ENCODE measurements around the gene LYPD6B. TPM values are rescaled to one million over a fixed set of nuclear protein-coding genes. Genes with fewer than 3 reads are reported as not detected.

Gene LYPD6B
- total and polyA plus RNA-seq, 9 donors: 0.10 to 3.2 (median 0.23) TPM; not detected in 2

GRCh38 chr2:149155988-149156387, 117.5 kb downstream of the LYPD6B start:
- Histone ChIP-seq H3K27ac (ENCODE audit: low read length) (no peak overlapping the region), H3K27me3 (ENCODE audit: control insufficient read depth, insufficient read depth, low read length) (no peaks in the 10 kb centered on the region), H3K4me1 (ENCODE audit: control insufficient read depth, insufficient read depth, low read length) (no peaks in the 10 kb centered on the region), H3K4me3 (ENCODE audit: low read length) (no peak overlapping the region), H3K36me3 (ENCODE audit: control insufficient read depth, insufficient read depth, low read length) (no peaks in the 10 kb centered on the region), H3K9me3 (replicated peaks; ENCODE audit: control insufficient read depth, low read depth, low read length) (no peaks in the 10 kb centered on the region)
- DNase-seq: no peak
- WGBS (ENCODE audit: insufficient coverage): 29% methylated on average over 1 of the region's 2 CpGs

- Histone ChIP-seq H3K27me3 (ENCODE audit: control insufficient read depth, insufficient read depth, low read length) (no peaks in the 10 kb centered on the region), H3K27ac (ENCODE audit: low read length) (no peak overlapping the region), H3K36me3 (ENCODE audit: control insufficient read depth, insufficient read depth, low read length) (no peaks in the 10 kb centered on the region), H3K4me3 (ENCODE audit: low read length) (no peak overlapping the region), H3K9me3 (replicated peaks; ENCODE audit: control insufficient read depth, low read depth, low read length) (no peaks in the 10 kb centered on the region), H3K4me1 (ENCODE audit: control insufficient read depth, insufficient read depth, low read length) (no peaks in the 10 kb centered on the region)
- DNase-seq: no peak
- 65% methylated on average over 4 of the region's 8 CpGs for WGBS (ENCODE audit: insufficient coverage)
These were observed 118.7 kb downstream of the LYPD6B start for GRCh38 chr2:149156971-149157740.

GRCh38 chr2:149158957-149159356, 120.5 kb downstream of the LYPD6B start:
- Histone ChIP-seq H3K27me3 (ENCODE audit: control insufficient read depth, insufficient read depth, low read length) (no peaks in the 10 kb centered on the region), H3K27ac (ENCODE audit: low read length) (no peak overlapping the region), H3K36me3 (ENCODE audit: control insufficient read depth, insufficient read depth, low read length) (no peaks in the 10 kb centered on the region), H3K9me3 (replicated peaks; ENCODE audit: control insufficient read depth, low read depth, low read length) (no peaks in the 10 kb centered on the region), H3K4me1 (ENCODE audit: control insufficient read depth, insufficient read depth, low read length) (no peaks in the 10 kb centered on the region), H3K4me3 (ENCODE audit: low read length) (no peak overlapping the region)
- WGBS (ENCODE audit: insufficient coverage): no CpG with 5 or more reads among the region's 1 CpG
- no peak for DNase-seq

GRCh38 chr2:149160195-149160594, 121.7 kb downstream of the LYPD6B start:
- H3K27me3 ChIP-seq (ENCODE audit: control insufficient read depth, insufficient read depth, low read length): no peaks in the 10 kb centered on the region
- H3K4me1 ChIP-seq (ENCODE audit: control insufficient read depth, insufficient read depth, low read length): no peaks in the 10 kb centered on the region
- H3K36me3 ChIP-seq (ENCODE audit: control insufficient read depth, insufficient read depth, low read length): no peaks in the 10 kb centered on the region
- 100% methylated on average over 1 of the region's 2 CpGs for WGBS (ENCODE audit: insufficient coverage)
- no peak overlapping the region for H3K4me3 ChIP-seq (ENCODE audit: low read length)
- no peak overlapping the region for H3K27ac ChIP-seq (ENCODE audit: low read length)
- H3K9me3 ChIP-seq (replicated peaks; ENCODE audit: control insufficient read depth, low read depth, low read length): no peaks in the 10 kb centered on the region
- no peak for DNase-seq

- Histone ChIP-seq H3K4me3 (ENCODE audit: low read length) (no peak overlapping the region), H3K36me3 (ENCODE audit: control insufficient read depth, insufficient read depth, low read length) (no peaks in the 10 kb centered on the region), H3K27me3 (ENCODE audit: control insufficient read depth, insufficient read depth, low read length) (no peaks in the 10 kb centered on the region), H3K27ac (ENCODE audit: low read length) (no peak overlapping the region), H3K9me3 (replicated peaks; ENCODE audit: control insufficient read depth, low read depth, low read length) (no peaks in the 10 kb centered on the region), H3K4me1 (ENCODE audit: control insufficient read depth, insufficient read depth, low read length) (no peaks in the 10 kb centered on the region)
- no peak for DNase-seq
- 50% methylated on average over 2 of the region's 8 CpGs for WGBS (ENCODE audit: insufficient coverage)
These were observed 122.3 kb downstream of the LYPD6B start for GRCh38 chr2:149160701-149161217.

- Histone ChIP-seq H3K27me3 (ENCODE audit: control insufficient read depth, insufficient read depth, low read length) (no peaks in the 10 kb centered on the region), H3K36me3 (ENCODE audit: control insufficient read depth, insufficient read depth, low read length) (no peaks in the 10 kb centered on the region), H3K4me1 (ENCODE audit: control insufficient read depth, insufficient read depth, low read length) (no peaks in the 10 kb centered on the region), H3K9me3 (replicated peaks; ENCODE audit: control insufficient read depth, low read depth, low read length) (no peaks in the 10 kb centered on the region), H3K27ac (ENCODE audit: low read length) (no peak overlapping the region), H3K4me3 (ENCODE audit: low read length) (no peak overlapping the region)
- DNase-seq: no peak
- 50% methylated on average over 1 of the region's 5 CpGs for WGBS (ENCODE audit: insufficient coverage)
These were observed 123.2 kb downstream of the LYPD6B start for GRCh38 chr2:149161481-149162225.

GRCh38 chr2:149164296-149164695, 125.8 kb downstream of the LYPD6B start:
- DNase-seq: no peak
- no peak overlapping the region for H3K27ac ChIP-seq (ENCODE audit: low read length)
- no peaks in the 10 kb centered on the region for H3K36me3 ChIP-seq (ENCODE audit: control insufficient read depth, insufficient read depth, low read length)
- H3K4me1 ChIP-seq (ENCODE audit: control insufficient read depth, insufficient read depth, low read length): no peaks in the 10 kb centered on the region
- no peaks in the 10 kb centered on the region for H3K9me3 ChIP-seq (replicated peaks; ENCODE audit: control insufficient read depth, low read depth, low read length)
- no peak overlapping the region for H3K4me3 ChIP-seq (ENCODE audit: low read length)
- no CpG with 5 or more reads among the region's 1 CpG for whole genome bisulfite sequencing (ENCODE audit: insufficient coverage)
- H3K27me3 ChIP-seq (ENCODE audit: control insufficient read depth, insufficient read depth, low read length): no peaks in the 10 kb centered on the region

- Histone ChIP-seq H3K36me3 (ENCODE audit: control insufficient read depth, insufficient read depth, low read length) (no peaks in the 10 kb centered on the region), H3K4me3 (ENCODE audit: low read length) (no peak overlapping the region)
These were observed 126.3 kb downstream of the LYPD6B start for GRCh38 chr2:149164827-149165226.

GRCh38 chr2:149167001-149167780, 128.7 kb downstream of the LYPD6B start:
- Histone ChIP-seq H3K36me3 (ENCODE audit: control insufficient read depth, insufficient read depth, low read length) (no peaks in the 10 kb centered on the region), H3K4me1 (ENCODE audit: control insufficient read depth, insufficient read depth, low read length) (no peaks in the 10 kb centered on the region), H3K9me3 (replicated peaks; ENCODE audit: control insufficient read depth, low read depth, low read length) (no peaks in the 10 kb centered on the region), H3K4me3 (ENCODE audit: low read length) (no peak overlapping the region), H3K27me3 (ENCODE audit: control insufficient read depth, insufficient read depth, low read length) (no peaks in the 10 kb centered on the region), H3K27ac (ENCODE audit: low read length) (no peak overlapping the region)
- DNase-seq: no peak
- 0% methylated on average over 3 of the region's 5 CpGs for WGBS (ENCODE audit: insufficient coverage)

More at GRCh38 chr2:149164827-149165226, 126.3 kb downstream of the LYPD6B start:
- Histone ChIP-seq H3K27me3 (ENCODE audit: control insufficient read depth, insufficient read depth, low read length) (no peaks in the 10 kb centered on the region), H3K27ac (ENCODE audit: low read length) (no peak overlapping the region), H3K4me1 (ENCODE audit: control insufficient read depth, insufficient read depth, low read length) (no peaks in the 10 kb centered on the region), H3K9me3 (replicated peaks; ENCODE audit: control insufficient read depth, low read depth, low read length) (no peaks in the 10 kb centered on the region)
- no peak for DNase-seq

- Histone ChIP-seq H3K27ac (ENCODE audit: low read length) (no peak overlapping the region), H3K4me3 (ENCODE audit: low read length) (no peak overlapping the region), H3K9me3 (replicated peaks; ENCODE audit: control insufficient read depth, low read depth, low read length) (no peaks in the 10 kb centered on the region), H3K4me1 (ENCODE audit: control insufficient read depth, insufficient read depth, low read length) (no peaks in the 10 kb centered on the region), H3K36me3 (ENCODE audit: control insufficient read depth, insufficient read depth, low read length) (no peaks in the 10 kb centered on the region), H3K27me3 (ENCODE audit: control insufficient read depth, insufficient read depth, low read length) (no peaks in the 10 kb centered on the region)
- no CpG with 5 or more reads among the region's 4 CpGs for WGBS (ENCODE audit: insufficient coverage)
- DNase-seq: no peak
These were observed 129.4 kb downstream of the LYPD6B start for GRCh38 chr2:149167941-149168340.
